ENCODE data around the gene NXPH3.

- TF ChIP-seq POLR2A (IDR thresholded peaks at IDR 0.05) (no peak), POLR2AphosphoS5 (IDR thresholded peaks at IDR 0.05) (peak; percentile 27), CTCF (IDR thresholded peaks at IDR 0.05) (no peak)
Observed at GRCh38 chr17:49585422-49586027, 9.9 kb downstream of the NXPH3 start.

Data from prostate gland (tissue), 2 donors.